ENCODE measurements around the gene BANK1.

- TF ChIP-seq, protein P1, sequence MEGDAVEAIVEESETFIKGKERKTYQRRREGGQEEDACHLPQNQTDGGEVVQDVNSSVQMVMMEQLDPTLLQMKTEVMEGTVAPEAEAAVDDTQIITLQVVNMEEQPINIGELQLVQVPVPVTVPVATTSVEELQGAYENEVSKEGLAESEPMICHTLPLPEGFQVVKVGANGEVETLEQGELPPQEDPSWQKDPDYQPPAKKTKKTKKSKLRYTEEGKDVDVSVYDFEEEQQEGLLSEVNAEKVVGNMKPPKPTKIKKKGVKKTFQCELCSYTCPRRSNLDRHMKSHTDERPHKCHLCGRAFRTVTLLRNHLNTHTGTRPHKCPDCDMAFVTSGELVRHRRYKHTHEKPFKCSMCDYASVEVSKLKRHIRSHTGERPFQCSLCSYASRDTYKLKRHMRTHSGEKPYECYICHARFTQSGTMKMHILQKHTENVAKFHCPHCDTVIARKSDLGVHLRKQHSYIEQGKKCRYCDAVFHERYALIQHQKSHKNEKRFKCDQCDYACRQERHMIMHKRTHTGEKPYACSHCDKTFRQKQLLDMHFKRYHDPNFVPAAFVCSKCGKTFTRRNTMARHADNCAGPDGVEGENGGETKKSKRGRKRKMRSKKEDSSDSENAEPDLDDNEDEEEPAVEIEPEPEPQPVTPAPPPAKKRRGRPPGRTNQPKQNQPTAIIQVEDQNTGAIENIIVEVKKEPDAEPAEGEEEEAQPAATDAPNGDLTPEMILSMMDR (IDR thresholded peaks at IDR 0.05), result no peak
- TF ChIP-seq POLR2AphosphoS5 (IDR thresholded peaks at IDR 0.05; ENCODE audit: low read depth, low read length), result no peak
- TF ChIP-seq SIN3A (IDR thresholded peaks at IDR 0.05; ENCODE audit: borderline replicate concordance, insufficient read depth, low read depth, low read length), result no peak
- no peak for TF ChIP-seq REST (IDR thresholded peaks at IDR 0.05; ENCODE audit: insufficient read depth in 1 of 2, low read depth in 2 of 2, low read length in 1 of 2)
Measured at GRCh38 chr4:101931619-101932018, 141.1 kb downstream of the BANK1 start.

Measured in Panc1 (cell line).